Activated gamma-delta T cell treated with Interleukin-2 at 50 U/mL for 16 hours (primary cell): ENCODE data around the gene KLF2.
"Not testable (repeated sequence)": the region's sequence is repeated elsewhere in the genome, so short reads cannot be mapped to it uniquely, and the experiment has no call there.

Source experiments
- DNase-seq: peaks from one replicate; pipeline ENCODE4 v3.0.0-alpha.2; 2020

The KLF2 gene

GRCh38 chr19:16338470-16339360 is 14.1 kb downstream of the KLF2 start:
- DNase-seq: peak; percentile 42

GRCh38 chr19:16339361-16339725 is 14.7 kb downstream of the KLF2 start:
- DNase-seq: no peak

- no peak for DNase-seq
Measured at GRCh38 chr19:16340092-16340491, 15.5 kb downstream of the KLF2 start.

- DNase-seq: no peak
Measured at GRCh38 chr19:16340654-16341053, 16.0 kb downstream of the KLF2 start.

GRCh38 chr19:16342002-16342715 is 17.5 kb downstream of the KLF2 start:
- no peak for DNase-seq

GRCh38 chr19:16343156-16343555 is 18.5 kb downstream of the KLF2 start:
- no peak for DNase-seq

- no peak for DNase-seq
Measured at GRCh38 chr19:16345457-16345856, 20.8 kb downstream of the KLF2 start.

GRCh38 chr19:16347099-16347498 is 22.5 kb downstream of the KLF2 start:
- not testable (repeated sequence) for DNase-seq

GRCh38 chr19:16347706-16348105 is 23.1 kb downstream of the KLF2 start:
- no peak for DNase-seq

GRCh38 chr19:16349551-16350152 is 25.0 kb downstream of the KLF2 start:
- no peak for DNase-seq

GRCh38 chr19:16351133-16351809 is 26.6 kb downstream of the KLF2 start:
- DNase-seq: no peak

GRCh38 chr19:16355293-16356043 is 30.8 kb downstream of the KLF2 start:
- no peak for DNase-seq

GRCh38 chr19:16358456-16358855 is 33.8 kb downstream of the KLF2 start:
- DNase-seq: no peak

- DNase-seq: no peak
Measured at GRCh38 chr19:16359074-16359473, 34.4 kb downstream of the KLF2 start.

GRCh38 chr19:16359964-16360363 is 35.3 kb downstream of the KLF2 start:
- no peak for DNase-seq

GRCh38 chr19:16360738-16361137 is 36.1 kb downstream of the KLF2 start:
- DNase-seq: no peak

- no peak for DNase-seq
Measured at GRCh38 chr19:16361254-16361653, 36.6 kb downstream of the KLF2 start.

- DNase-seq: no peak
Measured at GRCh38 chr19:16361926-16362325, 37.3 kb downstream of the KLF2 start.

- no peak for DNase-seq
Measured at GRCh38 chr19:16363133-16363851, 38.7 kb downstream of the KLF2 start.

- no peak for DNase-seq
Measured at GRCh38 chr19:16363852-16364230, 39.2 kb downstream of the KLF2 start.

GRCh38 chr19:16364231-16364865 is 39.7 kb downstream of the KLF2 start:
- no peak for DNase-seq
